GM12891 (cell line): ENCODE results near the gene HSF5.

ENCODE experiments used
- PAX5 ChIP-seq: IDR thresholded peaks from 2 replicates; pipeline ENCODE4 v1.6.1; 2011; ENCODE audit warnings: low read length, moderate library complexity, mild to moderate bottlenecking; ENCODE audit not compliant: insufficient read depth, severe bottlenecking
- POLR2A ChIP-seq: IDR thresholded peaks from 2 replicates; pipeline ENCODE4 v1.6.1; 2011; ENCODE audit warnings: low read depth, low read length, control low read depth
- POLR2AphosphoS5 ChIP-seq: IDR thresholded peaks from 2 replicates; pipeline ENCODE4 v1.6.1; 2011; ENCODE audit warnings: low read depth, low read length, control low read depth
- SPI1 ChIP-seq: IDR thresholded peaks from 2 replicates; pipeline ENCODE4 v1.6.1; 2011; ENCODE audit warnings: low read depth, low read length, control low read depth
- TAF1 ChIP-seq: IDR thresholded peaks from 2 replicates; pipeline ENCODE4 v1.6.1; 2011; ENCODE audit warnings: low read depth, low read length, control low read depth

DNA sequence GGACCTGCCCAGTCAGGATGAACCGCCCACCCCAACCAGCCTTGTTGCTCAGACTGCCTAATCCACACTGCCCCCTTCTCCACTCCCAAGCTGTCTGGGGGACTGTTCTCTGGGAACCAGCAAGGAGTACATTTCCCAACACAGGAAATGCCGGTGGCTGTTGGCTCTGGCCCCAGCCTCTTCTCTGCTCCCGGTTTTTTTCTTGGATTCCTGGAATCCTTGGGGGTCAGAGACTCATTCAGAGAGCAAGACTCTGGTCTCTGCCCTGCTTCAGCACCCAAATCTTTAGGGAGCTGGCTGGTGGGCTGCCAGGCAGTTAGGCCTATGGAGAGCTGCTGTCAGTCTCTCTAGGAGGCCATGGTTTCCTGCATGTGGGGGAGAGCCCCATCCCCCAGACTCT lies 37.0 kb upstream of the HSF5 start:
- TF ChIP-seq TAF1 (no peak), POLR2A (no peak), POLR2AphosphoS5 (no peak), SPI1 (no peak), PAX5 (no peak)
